Neutrophil (primary cell): Measurements from ENCODE around the gene ERAL1.

Source experiments
- H3K27ac ChIP-seq: fragments of 200-600 bp; sonication (generic); 2 replicates; pipeline ENCODE4 v1.5.1; 2016; ENCODE audit warnings: mild to moderate bottlenecking, moderate library complexity
- H3K27me3 ChIP-seq: fragments of 200-600 bp; sonication (generic); 2 replicates; pipeline ENCODE4 v1.6.0; 2016; ENCODE audit warnings: mild to moderate bottlenecking
- H3K36me3 ChIP-seq: fragments of 200-600 bp; sonication (generic); 2 replicates; pipeline ENCODE4 v1.5.1; 2017
- H3K4me1 ChIP-seq, 2 experiments: fragments of 200-600 bp in 1 of 2; sonication (generic) in 1 of 2; 1 replicate in 1 of 2; 2 replicates in 1 of 2; pipeline versions ENCODE4 v1.5.1 to v1.6.1; 2013 to 2016; ENCODE audit warnings: low read depth in 1 of 2, low read length in 1 of 2, mild to moderate bottlenecking in 1 of 2, moderate library complexity in 1 of 2; ENCODE audit not compliant: control insufficient read depth in 1 of 2, insufficient read depth in 1 of 2
- H3K4me3 ChIP-seq, 2 experiments: fragments of 200-600 bp in 1 of 2; sonication (generic) in 1 of 2; 1 replicate in 1 of 2; 2 replicates in 1 of 2; pipeline ENCODE4 v1.5.1; 2013 to 2016; ENCODE audit warnings: low read depth in 1 of 2, low read length in 1 of 2, mild to moderate bottlenecking in 1 of 2, moderate library complexity in 1 of 2
- H3K9me3 ChIP-seq: fragments of 200-600 bp; sonication (generic); 2 replicates; pipeline ENCODE4 v1.5.1; 2016
- CTCF ChIP-seq: fragments of 200-600 bp; sonication (generic); IDR thresholded peaks from 2 replicates; pipeline ENCODE4 v1.5.1; 2016; ENCODE audit warnings: antibody characterized with exemption

Gene ERAL1

GRCh38 chr17:28854457-28855335 is at the start of gene ERAL1:
Gene ERAL1 (plus strand): TSS chr17:28855016. CDS start chr17:28855035, 19 bp downstream.
- peak within 1 kb of the TSS; percentile 58 to 70 for H3K4me3 ChIP-seq
- TF ChIP-seq CTCF, result no peak
- H3K27ac ChIP-seq, result peak within 1 kb of the TSS; percentile 60
- no peaks in the 10 kb centered on the region for H3K27me3 ChIP-seq
- peaks cover 11 to 12% of the 10 kb centered on the region in 2 experiments for H3K4me1 ChIP-seq
- no peaks in the 10 kb centered on the region for H3K9me3 ChIP-seq
- peaks cover 18% of the 10 kb centered on the region for H3K36me3 ChIP-seq

GRCh38 chr17:28807925-28808634 is 46.7 kb upstream of the ERAL1 start:
- peaks cover 4% of the 10 kb centered on the region for H3K36me3 ChIP-seq
- peaks cover 7 to 13% of the 10 kb centered on the region in 2 experiments for H3K4me1 ChIP-seq
- H3K27me3 ChIP-seq, result no peaks in the 10 kb centered on the region
- H3K27ac ChIP-seq, result peak overlapping the region; percentile 36
- no peak for TF ChIP-seq CTCF
- no peaks in the 10 kb centered on the region for H3K9me3 ChIP-seq
- no peak overlapping the region for H3K4me3 ChIP-seq

- Histone ChIP-seq H3K36me3 (peaks cover 4% of the 10 kb centered on the region), H3K4me1 (peaks cover 7 to 15% of the 10 kb centered on the region in 2 experiments), H3K27ac (no peak overlapping the region), H3K27me3 (no peaks in the 10 kb centered on the region), H3K4me3 (no peak overlapping the region), H3K9me3 (no peaks in the 10 kb centered on the region)
- no peak for TF ChIP-seq CTCF
Measured at GRCh38 chr17:28810437-28810836, 44.4 kb upstream of the ERAL1 start.

GRCh38 chr17:28811651-28812090 is 43.1 kb upstream of the ERAL1 start:
- peaks cover 7 to 15% of the 10 kb centered on the region in 2 experiments for H3K4me1 ChIP-seq
- no peaks in the 10 kb centered on the region for H3K36me3 ChIP-seq
- H3K27ac ChIP-seq, result peak overlapping the region; percentile 83
- no peaks in the 10 kb centered on the region for H3K27me3 ChIP-seq
- peak overlapping the region; percentile 88 to 90 for H3K4me3 ChIP-seq
- H3K9me3 ChIP-seq, result no peaks in the 10 kb centered on the region
- TF ChIP-seq CTCF, result no peak

GRCh38 chr17:28812091-28812747 is 42.6 kb upstream of the ERAL1 start:
- Histone ChIP-seq H3K27me3 (no peaks in the 10 kb centered on the region), H3K27ac (peak overlapping the region; percentile 83), H3K4me3 (peak overlapping the region; percentile 88 to 90), H3K9me3 (no peaks in the 10 kb centered on the region), H3K36me3 (no peaks in the 10 kb centered on the region), H3K4me1 (peaks cover 7 to 15% of the 10 kb centered on the region in 2 experiments)
- peak; percentile 47 for TF ChIP-seq CTCF
